ENCODE results near the gene BRSK1.

Gene BRSK1

GRCh38 chr19:55285229-55285890 lies 1.6 kb downstream of the BRSK1 start:
- no peak for TF ChIP-seq TAF1 (IDR thresholded peaks at IDR 0.05; ENCODE audit: borderline replicate concordance, insufficient read depth, low read length)
- no peak for TF ChIP-seq POLR2AphosphoS5 (IDR thresholded peaks at IDR 0.05; ENCODE audit: low read depth, low read length)
- TF ChIP-seq SIN3A (IDR thresholded peaks at IDR 0.05; ENCODE audit: borderline replicate concordance, insufficient read depth, low read length): no peak
- no peak for TF ChIP-seq REST (IDR thresholded peaks at IDR 0.05; ENCODE audit: insufficient read depth in 1 of 2, low read depth in 2 of 2, low read length in 2 of 2)
- TF ChIP-seq FOXP2 (optimal IDR thresholded peaks at IDR 0.05; ENCODE audit: borderline replicate concordance, extremely low read depth, extremely low read length, insufficient read depth): no peak

- TF ChIP-seq POLR2AphosphoS5 (IDR thresholded peaks at IDR 0.05; ENCODE audit: low read depth, low read length): no peak
- no peak for TF ChIP-seq TAF1 (IDR thresholded peaks at IDR 0.05; ENCODE audit: borderline replicate concordance, insufficient read depth, low read length)
- TF ChIP-seq SIN3A (IDR thresholded peaks at IDR 0.05; ENCODE audit: borderline replicate concordance, insufficient read depth, low read length): no peak
- TF ChIP-seq FOXP2 (optimal IDR thresholded peaks at IDR 0.05; ENCODE audit: borderline replicate concordance, extremely low read depth, extremely low read length, insufficient read depth): no peak
- TF ChIP-seq REST (IDR thresholded peaks at IDR 0.05; ENCODE audit: insufficient read depth in 1 of 2, low read depth in 2 of 2, low read length in 2 of 2): no peak
Measured at GRCh38 chr19:55287361-55288079, 3.7 kb downstream of the BRSK1 start.

- TF ChIP-seq POLR2AphosphoS5 (IDR thresholded peaks at IDR 0.05; ENCODE audit: low read depth, low read length): no peak
- TF ChIP-seq REST (IDR thresholded peaks at IDR 0.05; ENCODE audit: insufficient read depth in 1 of 2, low read depth in 2 of 2, low read length in 2 of 2): no peak
- no peak for TF ChIP-seq TAF1 (IDR thresholded peaks at IDR 0.05; ENCODE audit: borderline replicate concordance, insufficient read depth, low read length)
- TF ChIP-seq SIN3A (IDR thresholded peaks at IDR 0.05; ENCODE audit: borderline replicate concordance, insufficient read depth, low read length): no peak
- TF ChIP-seq FOXP2 (optimal IDR thresholded peaks at IDR 0.05; ENCODE audit: borderline replicate concordance, extremely low read depth, extremely low read length, insufficient read depth): no peak
Measured at GRCh38 chr19:55289117-55289796, 5.5 kb downstream of the BRSK1 start.

- TF ChIP-seq TAF1 (IDR thresholded peaks at IDR 0.05; ENCODE audit: borderline replicate concordance, insufficient read depth, low read length) (no peak), REST (IDR thresholded peaks at IDR 0.05; ENCODE audit: insufficient read depth in 1 of 2, low read depth in 2 of 2, low read length in 2 of 2) (no peak), SIN3A (IDR thresholded peaks at IDR 0.05; ENCODE audit: borderline replicate concordance, insufficient read depth, low read length) (no peak), POLR2AphosphoS5 (IDR thresholded peaks at IDR 0.05; ENCODE audit: low read depth, low read length) (no peak), FOXP2 (optimal IDR thresholded peaks at IDR 0.05; ENCODE audit: borderline replicate concordance, extremely low read depth, extremely low read length, insufficient read depth) (no peak)
Measured at GRCh38 chr19:55297267-55297666, 13.5 kb downstream of the BRSK1 start.
